AG20443 (cell line): ENCODE results near the gene SPIC.

ENCODE experiments used
- DNase-seq: peaks from one replicate; pipeline ENCODE4 v3.0.0; 2012; ENCODE audit warnings: low spot score, mixed read lengths

The SPIC gene

GRCh38 chr12:101536069-101536674, 61.0 kb downstream of the SPIC start:
- no peak for DNase-seq
